Measurements from ENCODE around the gene ARL5C. TPM values are rescaled to one million over a fixed set of nuclear protein-coding genes. Genes with fewer than 3 reads are reported as not detected.

ARL5C gene, protein sequence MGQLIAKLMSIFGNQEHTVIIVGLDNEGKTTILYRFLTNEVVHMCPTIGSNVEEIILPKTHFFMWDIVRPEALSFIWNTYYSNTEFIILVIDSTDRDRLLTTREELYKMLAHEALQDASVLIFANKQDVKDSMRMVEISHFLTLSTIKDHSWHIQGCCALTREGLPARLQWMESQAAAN
- total RNA-seq, result not detected in 2 replicates

DNA sequence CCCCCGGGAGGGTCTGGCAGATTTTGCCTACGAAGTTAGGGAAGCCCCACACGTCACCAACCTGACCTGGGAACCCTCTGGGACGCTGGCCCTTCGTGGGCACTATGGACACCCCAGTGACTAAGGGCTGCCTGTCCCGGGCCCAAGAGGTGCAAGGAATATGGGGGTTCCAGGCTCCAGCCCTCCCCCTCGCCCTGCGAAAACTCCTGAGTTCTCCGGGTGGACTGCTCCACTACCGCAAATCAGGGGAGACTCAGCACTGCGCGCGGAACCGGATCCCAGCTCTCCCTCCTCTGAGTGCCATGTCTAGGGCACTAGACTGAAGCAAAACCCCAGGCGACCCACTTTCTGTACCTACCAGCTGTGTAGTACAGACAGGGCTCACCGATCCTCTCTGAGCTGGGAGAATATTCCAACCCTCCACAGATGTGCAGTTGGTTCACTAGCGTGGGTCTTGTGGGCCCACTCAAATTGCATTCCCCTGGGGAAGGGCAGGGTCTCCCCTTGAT is at the start of gene ARL5C:
ARL5C (minus strand) TSS at position 321 of the 509 bp plus-strand sequence. CDS start 401 bp downstream, outside the sequence.

DNA sequence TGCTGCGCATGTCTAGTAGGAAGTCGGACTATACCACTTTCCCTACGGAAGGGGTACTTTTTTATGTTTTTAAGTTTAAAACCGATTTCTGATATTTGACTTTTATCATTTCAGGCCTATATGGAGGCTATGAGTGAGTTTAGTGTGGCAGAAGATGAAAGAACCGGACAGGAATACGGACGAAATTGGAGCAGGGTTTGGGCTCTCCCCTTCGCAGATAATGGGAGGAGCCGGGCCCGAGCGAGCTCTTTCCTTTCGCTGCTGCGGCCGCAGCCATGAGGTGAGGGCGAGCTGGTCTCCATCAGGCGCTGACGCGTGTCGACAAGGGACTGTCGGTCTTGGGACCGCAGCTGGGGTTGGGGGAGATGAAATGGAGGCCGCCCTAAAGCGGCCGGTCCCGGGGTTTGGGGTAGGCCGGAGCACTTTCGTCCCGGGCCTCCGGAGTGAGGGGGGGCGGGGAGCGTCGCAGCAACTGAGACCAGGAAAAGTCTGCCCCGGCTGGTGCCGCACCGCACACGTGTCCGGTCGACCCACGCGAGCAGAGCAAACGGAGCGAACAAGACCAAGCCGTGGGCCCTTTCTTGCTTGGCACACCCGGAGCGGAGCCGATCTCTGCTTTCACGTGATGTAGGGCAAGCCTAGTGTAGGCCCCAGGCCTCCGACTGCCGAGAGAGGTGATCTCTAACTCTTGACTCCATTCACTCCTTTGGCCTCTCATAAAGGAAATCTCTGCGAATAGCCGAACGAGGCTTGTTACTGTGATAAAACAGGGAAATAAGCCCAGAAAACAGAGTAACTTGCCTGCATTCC is 34.3 kb upstream of the ARL5C start, which contains the start of gene RPL19:
RPL19 (plus strand) TSS at position 214 of the 810 bp plus-strand sequence; CDS start at position 276, 62 bp downstream.

DNA sequence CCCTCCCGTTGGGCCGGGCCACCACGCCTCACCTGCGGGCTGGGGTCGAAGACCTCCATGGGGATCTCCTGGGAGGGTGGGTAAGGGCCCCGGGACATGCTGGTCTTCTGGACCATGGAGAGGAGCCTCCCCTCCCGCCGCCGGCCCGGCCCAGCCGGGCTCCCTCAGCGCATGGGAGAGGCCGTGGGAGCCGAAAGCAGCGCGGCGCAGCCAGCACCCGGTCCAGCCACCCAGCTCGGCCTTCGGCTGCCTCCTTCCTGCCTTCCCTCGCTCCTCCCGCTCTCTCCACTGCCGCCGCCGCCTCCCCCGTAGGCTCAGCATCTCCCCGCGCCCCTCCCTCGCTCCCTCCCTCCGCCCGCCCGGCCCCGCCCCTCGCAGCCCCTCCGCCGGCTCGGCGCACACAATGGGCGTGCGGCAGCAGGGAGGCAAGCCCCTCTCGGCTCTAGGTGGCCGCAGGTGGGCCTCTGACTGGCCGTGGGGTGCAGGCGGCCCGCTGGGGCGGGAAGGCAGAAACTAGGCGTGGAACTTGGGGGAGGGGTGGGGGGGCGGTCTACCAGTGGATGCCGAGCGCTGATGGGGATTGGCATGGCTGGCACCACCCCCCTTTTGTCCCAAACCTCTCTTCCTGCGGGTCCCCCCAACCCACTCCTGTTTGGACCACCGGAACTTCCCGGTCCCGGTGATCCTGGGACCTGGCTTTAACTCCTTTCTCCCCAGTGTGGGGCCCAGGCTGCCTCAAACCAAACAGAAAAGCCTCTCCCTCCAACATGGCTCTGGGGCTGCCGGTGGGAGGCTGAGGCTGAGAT is 31.6 kb upstream of the ARL5C start, which contains the start of gene CACNB1:
CACNB1 (minus strand) TSS at position 290 of the 806 bp plus-strand sequence; CDS start at position 116, 174 bp downstream.

DNA sequence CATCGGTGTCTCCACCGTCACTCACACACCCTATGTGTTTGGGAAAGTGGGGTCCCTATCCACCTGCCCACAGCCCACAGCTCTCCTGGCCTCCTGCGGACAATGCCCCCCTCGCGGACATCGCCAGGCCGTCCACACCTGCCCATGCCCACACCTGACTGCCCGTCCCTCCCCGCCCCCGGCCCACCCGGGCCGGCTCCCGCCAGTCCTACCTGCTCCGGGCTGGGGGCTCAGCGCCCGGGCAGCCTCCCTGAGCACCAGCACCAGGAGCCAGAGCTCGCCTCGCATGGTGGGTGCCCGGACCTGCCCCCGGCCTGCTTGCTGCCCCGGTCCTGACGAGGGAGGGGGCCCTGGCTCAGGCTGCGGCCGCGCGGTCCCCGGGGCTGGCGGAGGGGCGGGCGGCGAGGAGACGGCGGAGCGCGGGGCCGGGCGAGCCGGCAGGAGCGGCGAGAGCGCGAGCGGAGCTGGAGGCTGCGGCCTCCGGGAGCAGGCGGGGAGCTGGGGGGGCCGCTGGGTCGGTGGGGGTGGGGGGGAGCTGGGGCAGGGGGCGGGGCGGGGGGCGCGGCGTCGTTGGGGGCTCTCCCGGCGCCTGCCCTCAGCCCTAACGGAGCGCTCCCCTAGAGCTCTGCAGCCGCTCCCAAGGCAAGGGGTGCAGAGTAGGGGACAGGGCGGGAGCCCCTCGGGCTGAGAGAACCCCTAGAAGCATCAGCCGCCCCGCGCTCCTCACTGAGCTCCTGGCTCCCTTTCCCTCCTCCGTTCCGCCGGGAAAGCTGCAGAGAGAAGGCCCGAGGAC is 14.6 kb downstream of the ARL5C start, which contains the start of gene PLXDC1:
PLXDC1 (minus strand) TSS at position 488 of the 793 bp plus-strand sequence; CDS start at position 288, 200 bp downstream.

Other genes with a start within 250 kb of the ARL5C start
- not detected in 2 replicates for gene FBXO47, start 198.8 kb downstream of the ARL5C start, total RNA-seq
- gene PLXDC1, start 14.5 kb downstream of the ARL5C start, total RNA-seq, result 0.08 TPM in 1 of 2 replicates, not detected in the other
- 4.3 and 6.3 TPM in 2 replicates for gene CACNB1, start 31.5 kb upstream of the ARL5C start, total RNA-seq
- gene RPL19, start 34.1 kb upstream of the ARL5C start, total RNA-seq, result 2,411 and 3,638 TPM in 2 replicates
- gene STAC2, start 59.8 kb upstream of the ARL5C start, total RNA-seq, result under 0.01 TPM in 1 of 2 replicates, not detected in the other
- 8.8 and 11.7 TPM in 2 replicates for gene FBXL20, start 235.5 kb upstream of the ARL5C start, total RNA-seq

Measured in epithelial cell of alveolus of lung (primary cell).